Measurements from ENCODE around the gene CPXM2.

Gene CPXM2

DNA sequence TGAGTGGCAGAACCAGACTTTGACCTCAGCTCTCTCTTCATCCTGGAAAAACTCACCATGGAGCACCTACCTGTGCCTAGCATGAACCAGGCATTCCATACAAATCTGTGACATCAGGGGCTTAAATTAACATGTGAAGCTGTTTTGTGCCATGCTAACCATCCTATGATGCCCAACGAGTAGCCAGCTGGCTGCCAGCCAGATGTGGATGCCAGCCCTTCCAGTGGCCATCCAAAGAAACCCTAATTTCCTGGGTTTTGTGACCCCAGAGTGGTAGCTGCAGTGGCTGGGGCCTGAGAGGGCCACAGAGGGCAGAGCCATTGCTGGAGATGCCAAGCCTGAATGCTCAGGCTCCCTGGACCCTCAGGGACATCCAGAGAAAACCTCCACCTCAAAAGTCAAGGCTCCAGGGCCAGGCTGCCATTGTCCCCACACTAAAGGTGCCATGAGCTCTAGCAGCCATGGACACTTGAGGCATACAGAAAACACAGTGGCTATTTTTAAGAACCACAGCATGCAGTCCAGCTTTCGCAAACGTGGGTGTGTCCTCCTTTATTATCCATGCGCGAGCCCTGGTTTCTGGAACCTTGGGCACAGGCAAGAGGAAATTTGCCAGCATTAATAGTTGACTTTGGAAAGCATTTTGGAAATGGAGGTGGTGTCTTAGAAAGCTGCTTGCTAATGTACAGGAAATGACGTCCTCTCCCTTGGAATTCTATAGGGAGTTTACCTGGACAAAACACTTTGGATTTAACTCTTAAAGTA, 6.0 kb downstream of the CPXM2 start:
- no peak overlapping the region for H3K27ac ChIP-seq
- H3K9me3 ChIP-seq (ENCODE audit: control insufficient read depth, low read length), result no peaks in the 10 kb centered on the region
- no peak overlapping the region for H3K4me3 ChIP-seq (ENCODE audit: low read depth, low read length)
- no peak overlapping the region for H2AFZ ChIP-seq
- TF ChIP-seq, protein P1, sequence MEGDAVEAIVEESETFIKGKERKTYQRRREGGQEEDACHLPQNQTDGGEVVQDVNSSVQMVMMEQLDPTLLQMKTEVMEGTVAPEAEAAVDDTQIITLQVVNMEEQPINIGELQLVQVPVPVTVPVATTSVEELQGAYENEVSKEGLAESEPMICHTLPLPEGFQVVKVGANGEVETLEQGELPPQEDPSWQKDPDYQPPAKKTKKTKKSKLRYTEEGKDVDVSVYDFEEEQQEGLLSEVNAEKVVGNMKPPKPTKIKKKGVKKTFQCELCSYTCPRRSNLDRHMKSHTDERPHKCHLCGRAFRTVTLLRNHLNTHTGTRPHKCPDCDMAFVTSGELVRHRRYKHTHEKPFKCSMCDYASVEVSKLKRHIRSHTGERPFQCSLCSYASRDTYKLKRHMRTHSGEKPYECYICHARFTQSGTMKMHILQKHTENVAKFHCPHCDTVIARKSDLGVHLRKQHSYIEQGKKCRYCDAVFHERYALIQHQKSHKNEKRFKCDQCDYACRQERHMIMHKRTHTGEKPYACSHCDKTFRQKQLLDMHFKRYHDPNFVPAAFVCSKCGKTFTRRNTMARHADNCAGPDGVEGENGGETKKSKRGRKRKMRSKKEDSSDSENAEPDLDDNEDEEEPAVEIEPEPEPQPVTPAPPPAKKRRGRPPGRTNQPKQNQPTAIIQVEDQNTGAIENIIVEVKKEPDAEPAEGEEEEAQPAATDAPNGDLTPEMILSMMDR (IDR thresholded peaks at IDR 0.05), result no peak
- H3K4me2 ChIP-seq (ENCODE audit: low read length), result no peak overlapping the region
- no peaks in the 10 kb centered on the region for H3K27me3 ChIP-seq (ENCODE audit: control insufficient read depth, insufficient read depth, low read length)
- no peaks in the 10 kb centered on the region for H3K79me2 ChIP-seq
- H3K9ac ChIP-seq, result no peak overlapping the region
- no peaks in the 10 kb centered on the region for H3K4me1 ChIP-seq
- H3K36me3 ChIP-seq (ENCODE audit: control insufficient read depth, insufficient read depth, low read length), result no peaks in the 10 kb centered on the region

DNA sequence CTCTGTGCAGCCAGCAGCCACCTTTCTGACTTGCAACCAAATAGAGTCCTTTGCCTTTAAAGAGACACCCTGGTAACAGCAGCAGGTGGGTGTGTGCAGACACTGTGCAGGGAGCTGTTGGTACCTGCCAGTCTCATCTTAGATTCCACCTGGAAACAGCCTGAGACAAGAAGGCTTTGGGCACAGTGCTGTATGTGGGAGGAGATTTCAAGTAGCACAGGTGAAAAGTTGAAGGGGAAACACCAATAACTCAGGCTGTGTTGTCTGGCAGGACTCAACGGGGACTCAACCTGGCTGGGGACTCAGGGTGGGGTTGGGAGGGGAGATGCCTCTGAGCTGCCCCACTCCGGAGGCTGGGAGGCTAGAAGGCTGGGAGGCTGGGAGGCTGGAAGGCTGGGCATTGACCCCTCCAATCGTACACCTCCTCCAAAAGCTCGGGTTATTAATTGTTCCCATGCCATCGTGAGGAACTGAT, 6.7 kb downstream of the CPXM2 start:
- no peaks in the 10 kb centered on the region for H3K79me2 ChIP-seq
- H3K4me1 ChIP-seq, result no peaks in the 10 kb centered on the region
- no peak overlapping the region for H3K4me3 ChIP-seq (ENCODE audit: low read depth, low read length)
- H3K36me3 ChIP-seq (ENCODE audit: control insufficient read depth, insufficient read depth, low read length), result no peaks in the 10 kb centered on the region
- H3K9me3 ChIP-seq (ENCODE audit: control insufficient read depth, low read length), result no peaks in the 10 kb centered on the region
- H2AFZ ChIP-seq, result no peak overlapping the region
- H3K27me3 ChIP-seq (ENCODE audit: control insufficient read depth, insufficient read depth, low read length), result no peaks in the 10 kb centered on the region
- no peak overlapping the region for H3K4me2 ChIP-seq (ENCODE audit: low read length)
- no peak overlapping the region for H3K27ac ChIP-seq
- no peak overlapping the region for H3K9ac ChIP-seq
- TF ChIP-seq, protein P1 (IDR thresholded peaks at IDR 0.05), result no peak

DNA sequence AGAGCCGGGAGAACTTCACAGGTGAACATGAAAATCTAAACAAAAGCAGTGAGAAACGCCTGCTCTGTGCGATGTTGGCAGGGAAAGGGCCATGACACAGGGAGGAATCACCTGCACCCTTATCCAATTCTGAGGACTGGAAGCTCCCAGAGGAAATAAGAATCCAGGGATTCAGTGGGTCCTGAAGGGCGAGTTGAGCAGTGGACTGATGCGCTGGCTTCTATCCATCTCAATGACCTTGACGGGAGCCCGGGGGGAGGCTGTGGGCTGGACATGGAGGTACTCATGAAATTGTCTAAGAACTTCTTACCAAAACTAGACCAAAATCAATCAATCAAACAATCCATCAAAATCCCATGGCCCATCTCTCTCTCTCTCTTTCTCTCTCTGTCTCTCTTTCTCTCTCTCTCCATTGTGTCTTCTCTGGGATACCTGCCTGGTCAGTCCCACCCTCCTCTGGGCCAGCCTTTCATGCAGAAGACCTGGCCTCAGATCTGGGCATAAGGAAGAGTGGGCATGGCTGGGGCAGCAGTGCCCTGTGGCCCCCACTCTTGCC, 7.2 kb downstream of the CPXM2 start:
- no peak overlapping the region for H3K4me3 ChIP-seq (ENCODE audit: low read depth, low read length)
- H3K9ac ChIP-seq, result no peak overlapping the region
- no peaks in the 10 kb centered on the region for H3K9me3 ChIP-seq (ENCODE audit: control insufficient read depth, low read length)
- H3K4me1 ChIP-seq, result no peaks in the 10 kb centered on the region
- no peaks in the 10 kb centered on the region for H3K27me3 ChIP-seq (ENCODE audit: control insufficient read depth, insufficient read depth, low read length)
- no peaks in the 10 kb centered on the region for H3K79me2 ChIP-seq
- H2AFZ ChIP-seq, result no peak overlapping the region
- H3K4me2 ChIP-seq (ENCODE audit: low read length), result no peak overlapping the region
- TF ChIP-seq, protein P1 (IDR thresholded peaks at IDR 0.05), result no peak
- no peaks in the 10 kb centered on the region for H3K36me3 ChIP-seq (ENCODE audit: control insufficient read depth, insufficient read depth, low read length)
- no peak overlapping the region for H3K27ac ChIP-seq

DNA sequence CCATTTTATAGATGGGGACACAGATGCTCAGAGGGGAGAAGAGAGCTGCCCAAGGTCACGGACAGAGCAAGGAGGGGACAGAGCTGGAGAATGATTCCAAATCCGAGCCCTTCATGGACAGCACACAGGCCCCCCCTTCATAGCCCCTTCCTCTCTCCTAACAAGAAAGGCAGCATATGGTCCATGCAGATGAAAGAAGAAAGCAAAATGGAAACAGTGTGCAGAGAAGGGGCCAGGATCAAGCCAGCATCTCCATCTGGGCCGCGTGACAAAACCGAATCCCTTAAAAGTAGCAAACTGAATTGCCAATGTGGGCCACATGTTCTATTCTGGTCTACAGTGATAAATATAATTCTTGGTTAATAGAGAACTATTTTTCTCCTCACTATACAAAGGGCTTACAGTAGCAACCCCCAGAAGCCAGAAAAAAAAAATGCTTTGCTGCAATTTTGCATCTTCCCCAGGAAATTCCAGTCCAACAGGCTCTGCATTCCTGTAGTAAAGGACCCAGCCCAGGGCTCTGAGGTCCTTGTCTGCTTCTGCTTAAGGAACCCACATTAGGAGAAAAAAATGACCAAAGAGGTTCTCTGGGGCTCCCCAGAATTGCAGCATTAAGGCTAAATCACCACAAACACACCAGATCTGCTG, 7.8 kb downstream of the CPXM2 start:
- H3K9me3 ChIP-seq (ENCODE audit: control insufficient read depth, low read length), result no peaks in the 10 kb centered on the region
- no peaks in the 10 kb centered on the region for H3K27me3 ChIP-seq (ENCODE audit: control insufficient read depth, insufficient read depth, low read length)
- H3K36me3 ChIP-seq (ENCODE audit: control insufficient read depth, insufficient read depth, low read length), result no peaks in the 10 kb centered on the region
- no peak overlapping the region for H3K4me3 ChIP-seq (ENCODE audit: low read depth, low read length)
- H3K79me2 ChIP-seq, result no peaks in the 10 kb centered on the region
- H3K4me1 ChIP-seq, result no peaks in the 10 kb centered on the region
- H3K27ac ChIP-seq, result no peak overlapping the region
- H3K9ac ChIP-seq, result no peak overlapping the region
- TF ChIP-seq, protein P1 (IDR thresholded peaks at IDR 0.05), result no peak
- H2AFZ ChIP-seq, result no peak overlapping the region
- no peak overlapping the region for H3K4me2 ChIP-seq (ENCODE audit: low read length)

Data from parathyroid adenoma (tissue), 2 donors.